ENCODE data around the gene CAMTA1.

- no peak for TF ChIP-seq EZH2phosphoT487 (IDR thresholded peaks at IDR 0.05; ENCODE audit: low read depth, severe bottlenecking, unreplicated experiment)
- no peak for TF ChIP-seq CTCF (IDR thresholded peaks at IDR 0.05; ENCODE audit: poor library complexity)
Observed at GRCh38 chr1:7338439-7338838, 553.2 kb downstream of the CAMTA1 start.

Data from hepatocyte (in vitro differentiated cells).